BLaER1 treated with 17β-estradiol and CSF1 and Interleukin-3, amounts not matched to agents 10 nM and 100 nM (cell line): Measurements from ENCODE around the gene NBR1.
A peak's percentile ranks its signal among the peaks of the same experiment; 100 is the strongest.
"Not testable (repeated sequence)": the region's sequence is repeated elsewhere in the genome, so short reads cannot be mapped to it uniquely, and the experiment has no call there.

ENCODE experiments used
- H3K27ac ChIP-seq, 11 experiments: shearing (Covaris generic); formaldehyde crosslinking; 2 replicates each; pipeline ENCODE4 v1.8.1; 2022
- H3K27me3 ChIP-seq, 11 experiments: shearing (Covaris generic); formaldehyde crosslinking; 2 replicates each; pipeline ENCODE4 v1.8.1; 2022
- H3K36me3 ChIP-seq, 11 experiments: shearing (Covaris generic); formaldehyde crosslinking; 2 replicates each; pipeline ENCODE4 v1.8.1; 2022
- H3K4me1 ChIP-seq, 10 experiments: shearing (Covaris generic); formaldehyde crosslinking; 2 replicates each; pipeline ENCODE4 v1.8.1; 2022
- H3K4me2 ChIP-seq, 11 experiments: shearing (Covaris generic); formaldehyde crosslinking; 2 replicates each; pipeline ENCODE4 v1.8.1; 2022
- H3K4me3 ChIP-seq, 10 experiments: shearing (Covaris generic); formaldehyde crosslinking; 2 replicates each; pipeline ENCODE4 v1.8.1; 2022
- H3K9ac ChIP-seq, 11 experiments: shearing (Covaris generic); formaldehyde crosslinking; 2 replicates each; pipeline ENCODE4 v1.8.1; 2022
- H3K9me3 ChIP-seq, 11 experiments: shearing (Covaris generic); formaldehyde crosslinking; replicated peaks in 1 of 11; 2 replicates each; pipeline ENCODE4 v1.8.1; 2022
- H4K20me1 ChIP-seq, 11 experiments: shearing (Covaris generic); formaldehyde crosslinking; 2 replicates each; pipeline ENCODE4 v1.8.1; 2022
- Cebpa-rat ChIP-seq, 11 experiments: shearing (Covaris generic); IDR thresholded peaks; 2 replicates each; pipeline ENCODE4 v1.8.1; 2022

NBR1 gene

GRCh38 chr17:43143201-43143600 is 27.8 kb upstream of the NBR1 start:
- Histone ChIP-seq H3K36me3 (peaks cover 6 to 55% (median 25%) of the 10 kb centered on the region in 11 experiments; a peak in 20 of 22 replicates), H3K27ac (no peak overlapping the region), H3K9ac (no peak overlapping the region)

GRCh38 chr17:43146649-43147048 is 24.4 kb upstream of the NBR1 start:
- Histone ChIP-seq H3K4me3 (no peak overlapping the region), H3K9me3 (no peaks in the 10 kb centered on the region), H3K36me3 (peaks cover 7 to 56% (median 30%) of the 10 kb centered on the region in 11 experiments; a peak in 19 of 22 replicates), H3K27me3 (no peaks in the 10 kb centered on the region), H3K9ac (no peak overlapping the region), H3K4me1 (no peaks in the 10 kb centered on the region), H3K4me2 (no peak overlapping the region), H4K20me1 (no peaks in the 10 kb centered on the region), H3K27ac (no peak overlapping the region)
- no peak for TF ChIP-seq Cebpa-rat (IDR thresholded peaks at IDR 0.05)

More at GRCh38 chr17:43143201-43143600, 27.8 kb upstream of the NBR1 start:
- Histone ChIP-seq H3K4me2 (no peak overlapping the region), H3K4me3 (no peak overlapping the region), H3K27me3 (no peaks in the 10 kb centered on the region), H3K9me3 (no peaks in the 10 kb centered on the region), H4K20me1 (peaks cover 0 to 5% (median 0%) of the 10 kb centered on the region in 11 experiments; a peak in 3 of 22 replicates), H3K4me1 (peaks cover 0 to 21% (median 13%) of the 10 kb centered on the region in 10 experiments; a peak in 13 of 20 replicates)
- TF ChIP-seq Cebpa-rat (IDR thresholded peaks at IDR 0.05): no peak

GRCh38 chr17:43151880-43152456 is 19.0 kb upstream of the NBR1 start:
- no peak for TF ChIP-seq Cebpa-rat (IDR thresholded peaks at IDR 0.05)
- Histone ChIP-seq H3K4me1 (no peaks in the 10 kb centered on the region), H3K4me2 (no peak overlapping the region), H3K27me3 (no peaks in the 10 kb centered on the region), H3K9ac (no peak overlapping the region), H3K9me3 (peaks cover 13 to 21% (median 16%) of the 10 kb centered on the region in 11 experiments), H3K27ac (no peak overlapping the region), H3K4me3 (no peak overlapping the region), H3K36me3 (peaks cover 21 to 66% (median 45%) of the 10 kb centered on the region in 11 experiments), H4K20me1 (no peaks in the 10 kb centered on the region)

GRCh38 chr17:43153197-43153835 is 17.7 kb upstream of the NBR1 start:
- H3K36me3 ChIP-seq: peaks cover 21 to 64% (median 49%) of the 10 kb centered on the region in 11 experiments
- H3K4me1 ChIP-seq, H3K9ac ChIP-seq, H4K20me1 ChIP-seq, H3K27me3 ChIP-seq, H3K4me2 ChIP-seq, H3K27ac ChIP-seq, H3K4me3 ChIP-seq: not testable (repeated sequence)
- H3K9me3 ChIP-seq: peaks cover 13 to 21% (median 16%) of the 10 kb centered on the region in 11 experiments

GRCh38 chr17:43155666-43156065 is 15.3 kb upstream of the NBR1 start:
- H3K9me3 ChIP-seq: peaks cover 13 to 21% (median 16%) of the 10 kb centered on the region in 11 experiments
- H3K4me1 ChIP-seq: no peaks in the 10 kb centered on the region
- H4K20me1 ChIP-seq: no peaks in the 10 kb centered on the region
- no peaks in the 10 kb centered on the region for H3K27me3 ChIP-seq
- H3K27ac ChIP-seq: no peak overlapping the region
- no peak overlapping the region for H3K4me3 ChIP-seq
- no peak overlapping the region for H3K9ac ChIP-seq
- H3K4me2 ChIP-seq: no peak overlapping the region
- no peak for TF ChIP-seq Cebpa-rat (IDR thresholded peaks at IDR 0.05)
- H3K36me3 ChIP-seq: peaks cover 21 to 66% (median 51%) of the 10 kb centered on the region in 11 experiments

GRCh38 chr17:43159232-43159631 is 11.8 kb upstream of the NBR1 start:
- not testable (repeated sequence) for H3K9ac ChIP-seq, H3K4me1 ChIP-seq, H3K27me3 ChIP-seq, H4K20me1 ChIP-seq, H3K27ac ChIP-seq, H3K4me2 ChIP-seq, H3K9me3 ChIP-seq, H3K4me3 ChIP-seq
- H3K36me3 ChIP-seq: peaks cover 5 to 56% (median 40%) of the 10 kb centered on the region in 11 experiments

- H3K9ac ChIP-seq, H3K27ac ChIP-seq, H3K9me3 ChIP-seq, H3K4me2 ChIP-seq, H4K20me1 ChIP-seq, H3K4me3 ChIP-seq, H3K4me1 ChIP-seq, H3K27me3 ChIP-seq: not testable (repeated sequence)
- H3K36me3 ChIP-seq: peaks cover 9 to 55% (median 40%) of the 10 kb centered on the region in 11 experiments
These were observed 11.1 kb upstream of the NBR1 start for GRCh38 chr17:43159957-43160356.

- not testable (repeated sequence) for H3K27me3 ChIP-seq, H3K27ac ChIP-seq, H3K9ac ChIP-seq, H3K9me3 ChIP-seq, H3K4me3 ChIP-seq, H4K20me1 ChIP-seq
- Histone ChIP-seq H3K4me1 (peaks cover 8 to 16% (median 12%) of the 10 kb centered on the region in 10 experiments; a peak in 19 of 20 replicates), H3K36me3 (peaks cover 0 to 35% (median 24%) of the 10 kb centered on the region in 11 experiments; a peak in 21 of 22 replicates), H3K4me2 (peak overlapping the region in 1 of 11 experiments; percentile 15; a peak in 1 of 22 replicates)
These were observed 5.0 kb upstream of the NBR1 start for GRCh38 chr17:43165971-43166370.

GRCh38 chr17:43169561-43170139 is 1.4 kb upstream of the NBR1 start:
- Histone ChIP-seq H3K36me3 (peaks cover 0 to 15% (median 7%) of the 10 kb centered on the region in 11 experiments; a peak in 13 of 22 replicates), H3K9ac (peak overlapping the region; percentile 80 to 96 (median 91)), H4K20me1 (peaks cover 0 to 20% (median 0%) of the 10 kb centered on the region in 11 experiments; a peak in 3 of 22 replicates), H3K4me3 (peak overlapping the region; percentile 62 to 88 (median 79)), H3K4me2 (peak overlapping the region; percentile 78 to 97 (median 90)), H3K9me3 (no peaks in the 10 kb centered on the region), H3K27me3 (no peaks in the 10 kb centered on the region), H3K4me1 (peaks cover 32 to 42% (median 34%) of the 10 kb centered on the region in 10 experiments), H3K27ac (peak overlapping the region; percentile 81 to 99 (median 96); a peak in 21 of 22 replicates)
- no peak for TF ChIP-seq Cebpa-rat (IDR thresholded peaks at IDR 0.05)
